ENCODE data around the gene NUDT9. TPM values are rescaled to one million over a fixed set of nuclear protein-coding genes. Genes with fewer than 3 reads are reported as not detected.
"Not testable (repeated sequence)": the region's sequence is repeated elsewhere in the genome, so short reads cannot be mapped to it uniquely, and the experiment has no call there.

The NUDT9 gene
- total RNA-seq, 6 donors from 2014 or later: 11.5 to 44.8 (median 31.0) TPM

GRCh38 chr4:87409420-87409939, 12.9 kb upstream of the NUDT9 start:
- Histone ChIP-seq H3K36me3 (no peaks in the 10 kb centered on the region), H3K9me3 (no peaks in the 10 kb centered on the region), H3K4me3 (no peak overlapping the region), H3K4me1 (no peaks in the 10 kb centered on the region), H3K27ac (no peak overlapping the region), H3K27me3 (no peaks in the 10 kb centered on the region)
- no peak for DNase-seq
- TF ChIP-seq POLR2AphosphoS5 (IDR thresholded peaks at IDR 0.05) (no peak), EP300 (IDR thresholded peaks at IDR 0.05) (no peak), POLR2A (IDR thresholded peaks at IDR 0.05) (no peak), CTCF (IDR thresholded peaks at IDR 0.05) (no peak)
- no peak for ATAC-seq (ENCODE audit: low FRiP score in 2 of 2)
- 49 to 66% methylated on average over 3 of the region's 3 CpGs for WGBS, 2 donors

- WGBS, 2 donors: 37 to 44% methylated on average over 2 of the region's 2 CpGs
Measured at GRCh38 chr4:87410157-87410556, 12.2 kb upstream of the NUDT9 start.

DNA sequence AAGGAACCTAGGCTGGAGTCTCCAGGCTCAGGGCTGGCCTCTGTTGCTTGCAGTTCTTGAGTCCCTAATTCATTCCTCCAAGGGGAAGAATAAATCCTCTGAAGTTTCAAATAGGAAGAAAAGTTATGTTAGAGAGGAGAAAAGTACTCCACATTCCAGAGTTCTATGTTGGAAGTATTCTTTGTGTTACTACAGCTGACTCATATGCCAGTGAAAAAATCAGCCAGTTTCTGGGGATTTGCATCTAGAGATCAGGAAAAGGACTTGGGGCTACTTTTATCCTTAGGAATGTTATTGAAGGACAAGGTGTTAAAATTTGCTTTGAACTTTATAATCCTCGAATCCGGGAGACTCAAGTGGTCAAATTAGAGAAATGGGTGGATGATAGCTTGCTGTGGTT, 11.7 kb upstream of the NUDT9 start:
- no peaks in the 10 kb centered on the region for H3K36me3 ChIP-seq
- no peaks in the 10 kb centered on the region for H3K27me3 ChIP-seq
- 79 to 91% methylated on average over 2 of the region's 2 CpGs for WGBS, 2 donors
- no peak overlapping the region for H3K4me3 ChIP-seq
- H3K27ac ChIP-seq: no peak overlapping the region
- no peak for DNase-seq
- H3K4me1 ChIP-seq: no peaks in the 10 kb centered on the region
- ATAC-seq (ENCODE audit: low FRiP score in 2 of 2): no peak
- no peak for TF ChIP-seq CTCF (IDR thresholded peaks at IDR 0.05)
- TF ChIP-seq POLR2AphosphoS5 (IDR thresholded peaks at IDR 0.05): no peak
- no peak for TF ChIP-seq EP300 (IDR thresholded peaks at IDR 0.05)
- no peak for TF ChIP-seq POLR2A (IDR thresholded peaks at IDR 0.05)
- no peaks in the 10 kb centered on the region for H3K9me3 ChIP-seq

More at GRCh38 chr4:87410157-87410556, 12.2 kb upstream of the NUDT9 start:
- Histone ChIP-seq H3K27me3 (no peaks in the 10 kb centered on the region), H3K27ac (no peak overlapping the region), H3K4me3 (no peak overlapping the region), H3K36me3 (no peaks in the 10 kb centered on the region), H3K9me3 (no peaks in the 10 kb centered on the region), H3K4me1 (no peaks in the 10 kb centered on the region)
- TF ChIP-seq EP300 (IDR thresholded peaks at IDR 0.05): no peak
- TF ChIP-seq POLR2AphosphoS5 (IDR thresholded peaks at IDR 0.05): no peak
- TF ChIP-seq POLR2A (IDR thresholded peaks at IDR 0.05): no peak
- no peak for TF ChIP-seq CTCF (IDR thresholded peaks at IDR 0.05)
- no peak for ATAC-seq (ENCODE audit: low FRiP score in 2 of 2)
- DNase-seq: no peak

- DNase-seq: no peak
- Histone ChIP-seq H3K4me1 (no peaks in the 10 kb centered on the region), H3K36me3 (no peaks in the 10 kb centered on the region), H3K4me3 (no peak overlapping the region), H3K9me3 (no peaks in the 10 kb centered on the region), H3K27ac (no peak overlapping the region), H3K27me3 (no peaks in the 10 kb centered on the region)
- TF ChIP-seq POLR2A (IDR thresholded peaks at IDR 0.05) (no peak), POLR2AphosphoS5 (IDR thresholded peaks at IDR 0.05) (no peak), EP300 (IDR thresholded peaks at IDR 0.05) (no peak), CTCF (IDR thresholded peaks at IDR 0.05) (no peak)
- ATAC-seq (ENCODE audit: low FRiP score in 2 of 2): no peak
Measured at GRCh38 chr4:87414816-87415215, 7.6 kb upstream of the NUDT9 start.

DNA sequence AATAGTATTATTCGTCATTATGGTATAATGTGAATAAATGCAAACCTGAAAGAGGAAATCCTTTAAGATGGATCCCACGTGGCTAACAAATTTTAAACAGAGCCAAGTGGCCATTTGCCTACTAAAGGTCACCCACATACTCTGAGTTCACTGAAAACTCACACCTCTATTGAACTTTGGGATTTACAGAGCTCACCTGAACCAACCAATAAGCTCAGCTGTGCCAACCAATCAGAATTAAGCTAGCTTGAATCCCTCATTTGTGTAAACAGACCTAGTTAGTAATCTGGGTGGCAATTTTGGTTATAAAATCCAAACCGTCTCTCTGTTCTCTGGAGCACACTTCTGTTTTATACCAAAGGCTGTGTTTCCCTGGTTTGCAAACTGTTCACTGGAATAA, 5.4 kb upstream of the NUDT9 start:
- no peak for DNase-seq
- Histone ChIP-seq H3K36me3 (no peaks in the 10 kb centered on the region), H3K27me3 (no peaks in the 10 kb centered on the region), H3K27ac (no peak overlapping the region), H3K4me1 (peaks cover 5 to 6% (median 6%) of the 10 kb centered on the region in 4 donors), H3K9me3 (no peaks in the 10 kb centered on the region), H3K4me3 (no peak overlapping the region)
- TF ChIP-seq POLR2AphosphoS5 (IDR thresholded peaks at IDR 0.05) (no peak), CTCF (IDR thresholded peaks at IDR 0.05) (no peak), POLR2A (IDR thresholded peaks at IDR 0.05) (no peak), EP300 (IDR thresholded peaks at IDR 0.05) (no peak)
- WGBS, 2 donors: 56 to 81% methylated on average over 3 of the region's 3 CpGs
- no peak for ATAC-seq (ENCODE audit: low FRiP score in 2 of 2)

- WGBS, 2 donors: 93 to 95% methylated on average over 4 of the region's 4 CpGs
- H3K27ac ChIP-seq, H3K9me3 ChIP-seq: not testable (repeated sequence)
Measured at GRCh38 chr4:87418410-87418809, 4.0 kb upstream of the NUDT9 start.

More at GRCh38 chr4:87418410-87418809, 4.0 kb upstream of the NUDT9 start:
- H3K36me3 ChIP-seq; H3K27me3 ChIP-seq; DNase-seq; H3K4me1 ChIP-seq; ATAC-seq (ENCODE audit: low FRiP score in 2 of 2); H3K4me3 ChIP-seq: not testable (repeated sequence)
